DOHH2 (cell line): ENCODE results near the gene PTGS2.

Experiments
- H3F3A ChIP-seq: fragments of 200-600 bp; sonication (generic), shearing (Covaris generic); 2 replicates; pipeline ENCODE4 v1.6.0; 2016; ENCODE audit warnings: antibody characterized with exemption, mild to moderate bottlenecking; ENCODE audit not compliant: control insufficient read depth, insufficient read depth
- H3K27ac ChIP-seq: fragments of 200-600 bp; sonication (generic); 2 replicates; pipeline ENCODE4 v1.5.1; 2014; ENCODE audit warnings: low read depth, mild to moderate bottlenecking, low read length, moderate library complexity
- H3K27me3 ChIP-seq: fragments of 200-600 bp; sonication (generic); 2 replicates; pipeline ENCODE4 v1.6.1; 2014; ENCODE audit warnings: mild to moderate bottlenecking, low read length, mixed read lengths; ENCODE audit not compliant: control insufficient read depth
- H3K36me3 ChIP-seq: fragments of 200-600 bp; sonication (generic); 2 replicates; pipeline ENCODE4 v1.6.1; 2014; ENCODE audit warnings: mild to moderate bottlenecking, low read length, moderate library complexity, mixed read lengths; ENCODE audit not compliant: control insufficient read depth
- H3K4me1 ChIP-seq: fragments of 200-600 bp; sonication (generic); 2 replicates; pipeline ENCODE4 v1.6.1; 2014; ENCODE audit warnings: mild to moderate bottlenecking, low read length, mixed read lengths; ENCODE audit not compliant: control insufficient read depth
- H3K4me2 ChIP-seq: fragments of 200-600 bp; sonication (generic); 2 replicates; pipeline ENCODE4 v1.6.0; 2014; ENCODE audit warnings: mild to moderate bottlenecking, low read length, moderate library complexity
- H3K4me3 ChIP-seq: fragments of 200-600 bp; sonication (generic); 2 replicates; pipeline ENCODE4 v1.5.1; 2014; ENCODE audit warnings: mild to moderate bottlenecking, low read length, mixed read lengths
- H3K79me2 ChIP-seq: fragments of 200-600 bp; sonication (generic); 2 replicates; pipeline ENCODE4 v1.6.1; 2014; ENCODE audit warnings: mild to moderate bottlenecking, low read length, mixed read lengths; ENCODE audit not compliant: control insufficient read depth
- H3K9me2 ChIP-seq: fragments of 200-600 bp; sonication (generic); replicated peaks from 2 replicates; pipeline ENCODE4 v1.6.1; 2014; ENCODE audit warnings: mild to moderate bottlenecking, low read length, mixed read lengths; ENCODE audit not compliant: control insufficient read depth
- H3K9me3 ChIP-seq: fragments of 200-600 bp; sonication (generic); 2 replicates; pipeline ENCODE4 v1.6.1; 2014; ENCODE audit warnings: antibody characterized with exemption, low read length, mixed read lengths; ENCODE audit not compliant: control insufficient read depth, insufficient read depth
- H4K20me1 ChIP-seq: fragments of 200-600 bp; sonication (generic); 2 replicates; pipeline ENCODE4 v1.6.0; 2014; ENCODE audit warnings: low read depth, mild to moderate bottlenecking, antibody characterized with exemption, low read length, moderate library complexity; ENCODE audit not compliant: control insufficient read depth, insufficient read depth
- CTCF ChIP-seq: fragments of 200-600 bp; sonication (generic); IDR thresholded peaks from one replicate; pipeline ENCODE4 v1.5.1; 2014; ENCODE audit warnings: antibody characterized with exemption, mild to moderate bottlenecking, low read depth, low read length; ENCODE audit not compliant: poor library complexity, severe bottlenecking
- EZH2phosphoT487 ChIP-seq: fragments of 200-600 bp; sonication (generic); IDR thresholded peaks from 2 replicates; pipeline ENCODE4 v1.6.1; 2017; ENCODE audit warnings: borderline replicate concordance, mild to moderate bottlenecking, antibody characterized with exemption, low read length, moderate library complexity, mixed read lengths

PTGS2 gene

GRCh38 chr1:186633116-186633515, 47.1 kb downstream of the PTGS2 start:
- Histone ChIP-seq H3K9me3 (no peaks in the 10 kb centered on the region), H3K79me2 (no peaks in the 10 kb centered on the region), H3K27ac (no peak overlapping the region), H3K4me2 (no peak overlapping the region), H3F3A (no peaks in the 10 kb centered on the region), H3K4me1 (no peaks in the 10 kb centered on the region), H3K27me3 (no peaks in the 10 kb centered on the region), H3K9me2 (no peaks in the 10 kb centered on the region), H3K36me3 (no peaks in the 10 kb centered on the region), H4K20me1 (no peaks in the 10 kb centered on the region), H3K4me3 (no peak overlapping the region)
- TF ChIP-seq EZH2phosphoT487, result no peak
- no peak for TF ChIP-seq CTCF

- Histone ChIP-seq H3K36me3 (no peaks in the 10 kb centered on the region), H3K9me2 (no peaks in the 10 kb centered on the region), H3F3A (no peaks in the 10 kb centered on the region), H3K27ac (no peak overlapping the region), H3K4me1 (no peaks in the 10 kb centered on the region), H3K27me3 (no peaks in the 10 kb centered on the region), H3K9me3 (no peaks in the 10 kb centered on the region), H4K20me1 (no peaks in the 10 kb centered on the region), H3K4me3 (no peak overlapping the region), H3K4me2 (no peak overlapping the region), H3K79me2 (no peaks in the 10 kb centered on the region)
- TF ChIP-seq CTCF, result no peak
- no peak for TF ChIP-seq EZH2phosphoT487
These were observed 50.9 kb downstream of the PTGS2 start for GRCh38 chr1:186629341-186629740.

- Histone ChIP-seq H3K9me2 (no peaks in the 10 kb centered on the region), H3K27me3 (no peaks in the 10 kb centered on the region), H3K9me3 (no peaks in the 10 kb centered on the region), H3F3A (no peaks in the 10 kb centered on the region), H3K4me3 (no peak overlapping the region), H3K36me3 (no peaks in the 10 kb centered on the region), H4K20me1 (no peaks in the 10 kb centered on the region), H3K27ac (no peak overlapping the region), H3K79me2 (no peaks in the 10 kb centered on the region), H3K4me1 (no peaks in the 10 kb centered on the region), H3K4me2 (no peak overlapping the region)
- TF ChIP-seq EZH2phosphoT487 (no peak), CTCF (no peak)
These were observed 51.3 kb downstream of the PTGS2 start for GRCh38 chr1:186628910-186629309.

GRCh38 chr1:186627019-186627418, 53.2 kb downstream of the PTGS2 start:
- TF ChIP-seq EZH2phosphoT487 (no peak), CTCF (no peak)
- H3K4me2 ChIP-seq, result no peak overlapping the region
- no peaks in the 10 kb centered on the region for H3K9me3 ChIP-seq
- no peaks in the 10 kb centered on the region for H3F3A ChIP-seq
- H3K4me1 ChIP-seq, result no peaks in the 10 kb centered on the region
- no peaks in the 10 kb centered on the region for H3K36me3 ChIP-seq
- H4K20me1 ChIP-seq, result no peaks in the 10 kb centered on the region
- H3K4me3 ChIP-seq, result no peak overlapping the region
- no peaks in the 10 kb centered on the region for H3K9me2 ChIP-seq
- H3K27me3 ChIP-seq, result no peaks in the 10 kb centered on the region
- H3K79me2 ChIP-seq, result no peaks in the 10 kb centered on the region
- no peak overlapping the region for H3K27ac ChIP-seq
